GM10248 (cell line): ENCODE data around the gene PKD1L1.

Experiments used
- CTCF ChIA-PET: fragments of 300-600 bp; sonication (Branson Sonifier 250); formaldehyde crosslinking; extraction: SDS; loops from one replicate; lab custom pipeline; 2021; ENCODE audit warnings: antibody characterized with exemption; lab: Yijun Ruan, JAX
- POLR2A ChIA-PET: fragments of 350-650 bp; sonication (Branson Sonifier 250); formaldehyde crosslinking; extraction: SDS; loops from one replicate; lab custom pipeline; 2020; ENCODE audit warnings: antibody characterized with exemption; lab: Yijun Ruan, JAX
- DNase-seq: peaks from one replicate; pipeline ENCODE4 v3.0.0; 2012; ENCODE audit errors: extremely low spot score
- CTCF ChIP-seq: IDR thresholded peaks from 2 replicates; pipeline ENCODE4 v1.5.1; 2012; ENCODE audit warnings: mild to moderate bottlenecking, low read depth; ENCODE audit errors: extremely low read depth, missing control alignments, control extremely low read depth

Gene PKD1L1

GRCh38 chr7:47764746-47765145, 183.5 kb downstream of the PKD1L1 start:
- ChIA-PET POLR2A (no interaction called here), CTCF (no interaction called here)
- no peak for TF ChIP-seq CTCF
- DNase-seq, result no peak

- no peak for TF ChIP-seq CTCF
- ChIA-PET POLR2A (no interaction called here), CTCF (interaction anchor here (0.9 kb wide), 1 partner anchor 497 kb away, joined by 3 read pairs; no protein-coding TSS in a partner anchor)
- DNase-seq, result no peak
Measured at GRCh38 chr7:47763063-47763974, 184.9 kb downstream of the PKD1L1 start.

GRCh38 chr7:47762746-47763062, 185.6 kb downstream of the PKD1L1 start:
- CTCF ChIA-PET, result interaction anchor here (0.9 kb wide), 1 partner anchor 497 kb away, joined by 3 read pairs; no protein-coding TSS in a partner anchor
- POLR2A ChIA-PET, result no interaction called here
- no peak for TF ChIP-seq CTCF
- no peak for DNase-seq

- DNase-seq, result no peak
- no peak for TF ChIP-seq CTCF
- ChIA-PET CTCF (interaction anchor here (0.9 kb wide), 1 partner anchor 496 kb away, joined by 3 read pairs; no protein-coding TSS in a partner anchor), POLR2A (no interaction called here)
Measured at GRCh38 chr7:47762207-47762606, 186.1 kb downstream of the PKD1L1 start.

GRCh38 chr7:47759056-47759706, 189.1 kb downstream of the PKD1L1 start:
- POLR2A ChIA-PET, result no interaction called here
- no peak for DNase-seq
- no peak for TF ChIP-seq CTCF
- CTCF ChIA-PET, result interaction anchor here (1.1 kb wide), 1 partner anchor 16 kb away, joined by 3 read pairs; no protein-coding TSS in a partner anchor

- no peak for DNase-seq
- CTCF ChIA-PET, result no interaction called here
- POLR2A ChIA-PET, result no interaction called here
- TF ChIP-seq CTCF, result no peak
Measured at GRCh38 chr7:47758546-47758945, 189.7 kb downstream of the PKD1L1 start.
